Measurements from ENCODE around the gene CUEDC1. TPM values are rescaled to one million over a fixed set of nuclear protein-coding genes. Genes with fewer than 3 reads are reported as not detected.

The CUEDC1 gene
- total and polyA plus RNA-seq, 2 donors (not counting 1 experiment from before 2014, with no cell fraction given) = 0.57 TPM; not detected in 1

- no peak overlapping the region for H3K9ac ChIP-seq (ENCODE audit: low read length)
- no peak overlapping the region for H3K4me3 ChIP-seq (ENCODE audit: control extremely low read depth in 1 of 5, extremely low read depth in 1 of 5, insufficient read depth in 1 of 5, low read depth in 2 of 5, low read length in 4 of 5)
Observed at GRCh38 chr17:57995076-57995956, 40.1 kb upstream of the CUEDC1 start.

More at GRCh38 chr17:57995076-57995956, 40.1 kb upstream of the CUEDC1 start:
- TF ChIP-seq EZH2 (IDR thresholded peaks at IDR 0.05; ENCODE audit: borderline replicate concordance, insufficient read depth, low read depth, low read length, poor library complexity, severe bottlenecking) = no peak
- TF ChIP-seq CTCF (IDR thresholded peaks at IDR 0.05) = peak; percentile 76
- intact Hi-C loops (cut with micrococcal nuclease) = loop anchor here (1.0 kb wide), 3 partner anchors 78 to 137 kb away; no protein-coding TSS in a partner anchor
- Mint-ChIP-seq H3K4me1 (peaks cover 35% of the 10 kb centered on the region), H3K4me3 (no peak overlapping the region), H3K9me3 (ENCODE audit: insufficient read depth) (no peaks in the 10 kb centered on the region), H3K27me3 (no peaks in the 10 kb centered on the region), H3K27ac (peak overlapping the region; percentile 4)
- ATAC-seq (ENCODE audit: low read depth) (peak; percentile 87), DNase-seq (peak; percentile 71)
- peaks cover 4% of the 10 kb centered on the region for H3K79me2 ChIP-seq (ENCODE audit: control insufficient read depth, insufficient read depth, low read length)
- no peak overlapping the region for H3K4me2 ChIP-seq (replicated peaks; ENCODE audit: low read depth, low read length, poor library complexity, severe bottlenecking)
- peaks cover 22% of the 10 kb centered on the region for H4K20me1 ChIP-seq (ENCODE audit: control insufficient read depth, insufficient read depth, low read length, poor library complexity, severe bottlenecking)
- ChIA-PET POLR2A (no interaction called here), CTCF (interaction anchor here (0.6 to 20.2 kb wide), 14 partner anchors 10 to 368 kb away, joined by 3 to 468 read pairs (median 6); partner anchors contain the start of genes MRPS23 and SRSF1)
- H3K4me1 ChIP-seq (ENCODE audit: control insufficient read depth in 2 of 2, insufficient read depth in 2 of 2, low read length in 2 of 2) = peaks cover 20 to 25% of the 10 kb centered on the region in 2 donors
- WGBS (ENCODE audit: insufficient coverage) = 36% methylated on average over 3 of the region's 4 CpGs
- no peaks in the 10 kb centered on the region for H3K9me3 ChIP-seq (ENCODE audit: control extremely low read depth in 1 of 3, control insufficient read depth in 2 of 3, insufficient read depth in 1 of 3, low read length in 2 of 3)
- H3K27me3 ChIP-seq (replicated peaks in 1 of 4; ENCODE audit: control extremely low read depth in 1 of 4, control insufficient read depth in 3 of 4, insufficient read depth in 4 of 4, low read length in 3 of 4) = no peaks in the 10 kb centered on the region
- no peak overlapping the region for H2AFZ ChIP-seq (ENCODE audit: insufficient read depth, low read depth, low read length, poor library complexity, severe bottlenecking)
- peaks cover 0 to under 1% of the 10 kb centered on the region in 2 experiments for H3K36me3 ChIP-seq (replicated peaks in 1 of 2; ENCODE audit: control extremely low read depth in 1 of 2, control insufficient read depth in 1 of 2, extremely low read depth in 1 of 2, insufficient read depth in 2 of 2, low read length in 1 of 2)
- H3K27ac ChIP-seq (ENCODE audit: low read length in 2 of 2) = peak overlapping the region in 1 of 2 donors; percentile 47

Data from B cell (primary cell).